Mammary epithelial cell (primary cell): ENCODE results near the gene THYN1.
"Not testable (repeated sequence)": the region's sequence is repeated elsewhere in the genome, so short reads cannot be mapped to it uniquely, and the experiment has no call there.

Experiments
- EZH2 ChIP-seq: IDR thresholded peaks from 2 replicates; pipeline ENCODE4 v1.6.1; 2012; ENCODE audit warnings: low read length, inconsistent platforms, borderline replicate concordance
- TF ChIP-seq, protein P1 (sequence below), 2 donors: IDR thresholded peaks in 1 of 2; conservative IDR thresholded peaks in 1 of 2; 2 replicates each; pipeline ENCODE4 v1.5.1; 2011 to 2012; ENCODE audit warnings: inconsistent platforms in 2 of 2, low read length in 2 of 2, mild to moderate bottlenecking in 2 of 2, control low read depth in 1 of 2, low read depth in 1 of 2; ENCODE audit not compliant: insufficient read depth in 1 of 2; ENCODE audit errors: extremely low read depth in 1 of 2

DNA sequence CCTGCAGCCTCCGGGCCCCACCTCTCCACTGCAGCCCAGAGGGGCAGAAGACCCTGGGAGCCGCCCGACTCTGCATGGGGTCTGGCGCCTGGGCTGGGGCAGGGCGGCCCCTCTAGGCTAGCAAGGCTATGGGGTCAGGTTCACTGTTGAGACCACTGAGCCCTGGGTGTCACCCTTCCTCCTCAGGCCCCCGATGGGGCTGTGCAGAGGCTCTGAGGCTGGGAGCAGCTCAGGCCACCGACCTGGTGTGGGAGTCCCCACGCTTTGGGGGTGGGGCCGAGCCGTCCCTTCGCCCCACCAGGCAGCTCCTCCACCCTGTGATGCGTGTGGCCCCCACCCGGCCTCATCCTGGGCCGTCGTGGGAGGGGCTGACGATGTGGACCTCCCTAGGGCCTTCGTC is 28.5 kb upstream of the THYN1 start:
- TF ChIP-seq, protein P1, sequence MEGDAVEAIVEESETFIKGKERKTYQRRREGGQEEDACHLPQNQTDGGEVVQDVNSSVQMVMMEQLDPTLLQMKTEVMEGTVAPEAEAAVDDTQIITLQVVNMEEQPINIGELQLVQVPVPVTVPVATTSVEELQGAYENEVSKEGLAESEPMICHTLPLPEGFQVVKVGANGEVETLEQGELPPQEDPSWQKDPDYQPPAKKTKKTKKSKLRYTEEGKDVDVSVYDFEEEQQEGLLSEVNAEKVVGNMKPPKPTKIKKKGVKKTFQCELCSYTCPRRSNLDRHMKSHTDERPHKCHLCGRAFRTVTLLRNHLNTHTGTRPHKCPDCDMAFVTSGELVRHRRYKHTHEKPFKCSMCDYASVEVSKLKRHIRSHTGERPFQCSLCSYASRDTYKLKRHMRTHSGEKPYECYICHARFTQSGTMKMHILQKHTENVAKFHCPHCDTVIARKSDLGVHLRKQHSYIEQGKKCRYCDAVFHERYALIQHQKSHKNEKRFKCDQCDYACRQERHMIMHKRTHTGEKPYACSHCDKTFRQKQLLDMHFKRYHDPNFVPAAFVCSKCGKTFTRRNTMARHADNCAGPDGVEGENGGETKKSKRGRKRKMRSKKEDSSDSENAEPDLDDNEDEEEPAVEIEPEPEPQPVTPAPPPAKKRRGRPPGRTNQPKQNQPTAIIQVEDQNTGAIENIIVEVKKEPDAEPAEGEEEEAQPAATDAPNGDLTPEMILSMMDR (conservative IDR thresholded peaks at IDR 0.05 in 1 of 2, IDR thresholded peaks at IDR 0.05 in 1 of 2; ENCODE audit: extremely low read depth in 1 of 2, insufficient read depth in 1 of 2, low read depth in 1 of 2, low read length in 2 of 2): not testable (repeated sequence)
- not testable (repeated sequence) for TF ChIP-seq EZH2
